Measurements from ENCODE around the gene LTBP1.

DNA sequence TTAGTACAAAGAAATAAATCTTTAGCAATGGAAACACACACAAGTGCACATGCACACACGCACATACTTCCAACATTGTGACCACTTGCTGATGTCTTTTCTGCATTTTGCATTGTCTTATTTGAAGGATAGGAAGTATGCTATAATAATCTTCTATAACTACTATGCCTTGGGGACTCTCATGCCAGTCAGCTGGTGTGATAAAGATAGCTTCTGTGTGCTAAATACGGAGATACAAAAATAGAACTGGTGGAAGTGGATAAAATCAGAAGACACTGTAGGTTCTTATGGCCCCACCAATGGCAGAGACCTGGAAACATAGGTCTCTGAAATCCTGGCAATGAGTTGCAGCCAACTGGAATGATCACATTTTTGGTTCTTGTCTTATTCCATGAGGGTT lies 498.2 kb downstream of the LTBP1 start:
- TF ChIP-seq CTCF (IDR thresholded peaks at IDR 0.05; ENCODE audit: poor library complexity) (no peak), EZH2 (IDR thresholded peaks at IDR 0.05; ENCODE audit: borderline replicate concordance) (no peak)

Measured in hepatocyte (in vitro differentiated cells).